ENCODE data around the gene ABHD3.
"Not testable (repeated sequence)": the region's sequence is repeated elsewhere in the genome, so short reads cannot be mapped to it uniquely, and the experiment has no call there.

ABHD3 gene

DNA sequence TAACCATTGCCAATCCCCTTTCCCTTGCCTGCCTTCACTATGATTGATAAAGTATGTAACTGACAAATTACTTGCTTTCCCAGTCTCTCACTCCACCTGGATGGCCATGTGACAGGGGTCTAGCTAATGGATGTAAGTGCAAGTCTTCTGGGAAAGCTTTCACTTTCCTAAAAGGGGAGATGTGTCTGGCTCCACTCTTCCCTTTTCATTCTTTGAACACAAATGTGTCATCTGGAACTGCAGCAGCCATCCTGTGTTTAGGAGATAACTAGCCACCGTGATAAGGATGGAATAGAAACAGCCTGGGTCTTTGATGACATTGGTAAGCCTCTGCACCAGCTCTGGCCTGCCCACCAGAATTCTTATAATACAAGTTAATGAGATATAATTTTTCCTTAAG lies 54.3 kb downstream of the ABHD3 start:
- no peak for DNase-seq (ENCODE audit: low spot score)

DNA sequence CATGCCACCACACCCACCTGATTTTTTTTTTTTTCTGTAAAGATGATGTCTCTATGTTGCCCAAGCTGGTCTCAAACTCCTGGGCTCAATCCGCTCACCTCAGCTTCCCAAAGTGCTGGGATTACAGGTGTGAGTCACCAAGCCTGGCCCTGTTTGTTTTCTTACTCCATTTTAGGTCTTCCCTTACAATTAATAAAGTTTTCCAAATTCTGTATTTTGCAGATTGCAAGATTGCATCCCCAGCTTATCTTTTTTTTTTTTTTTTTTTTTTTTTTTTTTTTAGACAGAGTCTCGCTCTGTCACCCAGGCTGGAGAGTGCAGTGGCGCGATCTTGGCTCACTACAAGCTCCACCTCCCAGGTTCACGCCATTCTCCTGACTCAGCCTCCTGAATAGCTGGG lies 64.2 kb downstream of the ABHD3 start:
- DNase-seq (ENCODE audit: low spot score): not testable (repeated sequence)

DNA sequence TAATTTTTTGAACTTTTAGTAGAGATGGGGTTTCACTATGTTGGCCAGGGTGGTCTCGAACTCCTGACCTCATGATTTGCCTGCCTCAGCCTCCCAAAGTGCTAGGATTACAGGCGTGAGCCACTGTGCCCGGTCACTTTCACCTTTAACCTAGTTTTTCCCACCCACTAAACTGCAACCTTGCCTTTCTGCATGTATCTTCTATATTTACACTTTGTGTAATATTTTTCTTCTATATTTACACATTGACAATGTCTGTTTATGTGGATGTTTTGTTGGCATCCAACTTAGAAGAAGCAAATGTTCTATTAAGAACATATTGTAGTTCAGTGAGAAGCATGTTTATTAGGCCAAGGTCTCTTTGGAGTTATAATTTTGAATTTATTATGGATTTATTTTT lies 65.8 kb downstream of the ABHD3 start:
- DNase-seq (ENCODE audit: low spot score): no peak

DNA sequence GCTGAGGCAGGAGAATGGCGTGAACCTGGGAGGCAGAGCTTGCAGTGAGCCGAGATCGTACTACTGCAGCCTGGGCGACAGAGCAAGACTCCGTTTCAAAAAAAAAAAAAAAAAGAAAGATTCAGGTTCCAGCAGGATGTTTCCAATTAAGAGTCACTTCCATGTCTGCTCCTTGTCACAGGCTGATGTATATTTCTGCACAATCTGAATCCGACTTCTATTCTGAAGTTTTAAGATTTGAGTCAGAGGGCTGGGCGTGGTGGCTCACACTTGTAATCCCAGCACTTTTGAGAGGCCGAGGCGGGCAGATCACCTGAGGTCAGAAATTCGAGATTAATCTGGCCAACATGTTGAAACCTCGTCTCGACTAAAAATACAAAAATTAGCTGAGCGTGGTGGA lies 67.8 kb downstream of the ABHD3 start:
- DNase-seq (ENCODE audit: low spot score): no peak

DNA sequence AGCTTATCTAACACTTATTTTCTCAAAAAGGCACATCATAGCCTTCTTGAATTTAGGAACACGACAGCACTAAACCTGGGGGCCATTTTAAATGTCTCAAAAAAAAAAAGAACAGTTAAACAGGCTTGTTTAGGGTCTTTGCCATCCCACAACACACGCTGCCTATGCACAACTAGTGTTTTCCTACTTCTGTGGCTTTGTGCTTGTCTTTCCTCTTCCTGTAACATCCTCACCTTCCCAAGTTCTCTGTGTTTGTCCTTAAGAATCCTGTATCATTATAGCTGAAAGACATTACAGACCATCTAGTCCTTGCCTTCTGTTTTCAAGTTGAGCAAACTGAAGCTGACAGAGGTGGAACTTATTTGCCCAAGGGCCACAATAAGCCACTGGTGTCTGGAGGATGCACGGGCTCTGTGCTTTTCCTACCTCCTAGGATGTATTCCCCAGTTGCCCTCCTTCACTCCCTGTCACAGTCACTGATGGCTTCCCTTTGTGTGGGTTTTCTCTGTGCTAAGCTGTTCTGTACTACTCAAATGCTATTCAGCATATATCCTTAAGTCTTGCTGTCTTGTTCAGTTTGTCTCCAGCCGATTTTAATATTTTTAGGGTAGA lies 69.9 kb downstream of the ABHD3 start:
- DNase-seq (ENCODE audit: low spot score): no peak

DNA sequence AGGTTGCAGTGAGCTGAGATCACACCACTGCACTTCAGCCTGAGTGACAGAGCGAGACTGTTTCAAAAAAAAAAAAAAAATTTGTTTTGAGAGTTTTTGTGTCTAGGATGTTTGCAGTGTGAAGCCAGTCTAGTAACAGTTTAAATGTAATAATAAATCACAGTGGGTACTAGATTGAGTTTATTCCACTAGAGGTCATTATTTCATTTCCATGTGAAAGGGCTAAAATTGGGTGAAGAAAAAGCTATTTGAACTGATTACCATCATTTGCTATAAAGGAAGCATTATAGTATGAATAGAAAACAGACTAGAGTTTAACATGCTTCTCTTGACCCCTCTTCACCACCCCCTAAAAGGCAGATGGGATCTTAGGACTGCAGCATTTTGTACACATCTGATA lies 72.2 kb downstream of the ABHD3 start:
- DNase-seq (ENCODE audit: low spot score): peak; percentile 3

DNA sequence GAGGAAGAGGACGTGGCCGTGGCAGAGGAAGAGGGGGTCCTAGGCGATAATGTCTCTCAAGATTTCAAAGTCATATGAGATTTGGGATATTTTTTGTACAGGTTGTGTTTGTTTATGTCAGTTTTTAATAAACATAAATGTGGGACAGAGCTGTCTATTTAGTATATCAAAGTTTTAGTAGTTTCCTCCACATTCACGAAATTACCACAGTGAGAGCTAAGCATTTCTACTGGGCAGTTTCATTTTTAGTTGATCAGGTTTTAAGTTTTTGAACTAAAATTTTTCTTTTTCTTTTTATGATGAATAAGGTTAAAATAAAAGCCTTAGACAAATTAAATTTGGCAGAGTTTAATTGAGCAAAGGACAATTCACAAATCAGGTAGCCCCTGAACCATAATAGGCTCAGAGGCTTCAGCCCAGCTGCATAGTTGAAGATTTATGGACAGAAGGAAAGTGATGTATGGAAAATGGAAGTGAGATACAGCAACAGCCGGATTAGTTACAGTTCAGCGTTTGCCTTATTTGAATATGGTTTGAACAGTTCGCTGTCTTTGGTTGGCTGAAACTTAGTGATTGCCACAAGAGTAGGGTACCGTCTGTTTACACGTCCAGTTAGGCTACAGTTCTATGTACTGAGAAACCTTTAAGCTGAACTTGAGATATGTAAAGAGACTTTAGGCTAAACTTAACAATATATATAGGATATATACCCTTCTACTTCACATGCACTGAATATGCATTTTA lies 75.3 kb downstream of the ABHD3 start:
- no peak for DNase-seq (ENCODE audit: low spot score)

DNA sequence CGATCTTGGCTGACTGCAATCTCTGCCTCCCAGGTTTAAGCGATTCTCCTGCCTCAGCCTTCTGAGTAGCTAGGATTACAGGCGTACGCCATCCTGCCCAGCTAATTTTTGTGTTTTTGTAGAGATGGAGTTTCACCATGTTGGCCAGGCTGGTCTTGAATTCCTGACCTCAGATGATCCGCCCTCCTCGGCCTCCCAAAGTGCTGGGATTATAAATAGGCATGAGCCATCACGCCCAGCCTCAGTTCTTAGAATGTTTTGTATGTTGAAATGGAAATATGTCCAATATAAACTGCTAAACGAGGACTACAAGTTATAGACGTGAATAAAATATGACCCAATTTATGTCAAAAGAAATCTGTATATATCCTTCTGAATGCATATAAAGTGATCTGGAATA lies 82.9 kb downstream of the ABHD3 start:
- not testable (repeated sequence) for DNase-seq (ENCODE audit: low spot score)

DNA sequence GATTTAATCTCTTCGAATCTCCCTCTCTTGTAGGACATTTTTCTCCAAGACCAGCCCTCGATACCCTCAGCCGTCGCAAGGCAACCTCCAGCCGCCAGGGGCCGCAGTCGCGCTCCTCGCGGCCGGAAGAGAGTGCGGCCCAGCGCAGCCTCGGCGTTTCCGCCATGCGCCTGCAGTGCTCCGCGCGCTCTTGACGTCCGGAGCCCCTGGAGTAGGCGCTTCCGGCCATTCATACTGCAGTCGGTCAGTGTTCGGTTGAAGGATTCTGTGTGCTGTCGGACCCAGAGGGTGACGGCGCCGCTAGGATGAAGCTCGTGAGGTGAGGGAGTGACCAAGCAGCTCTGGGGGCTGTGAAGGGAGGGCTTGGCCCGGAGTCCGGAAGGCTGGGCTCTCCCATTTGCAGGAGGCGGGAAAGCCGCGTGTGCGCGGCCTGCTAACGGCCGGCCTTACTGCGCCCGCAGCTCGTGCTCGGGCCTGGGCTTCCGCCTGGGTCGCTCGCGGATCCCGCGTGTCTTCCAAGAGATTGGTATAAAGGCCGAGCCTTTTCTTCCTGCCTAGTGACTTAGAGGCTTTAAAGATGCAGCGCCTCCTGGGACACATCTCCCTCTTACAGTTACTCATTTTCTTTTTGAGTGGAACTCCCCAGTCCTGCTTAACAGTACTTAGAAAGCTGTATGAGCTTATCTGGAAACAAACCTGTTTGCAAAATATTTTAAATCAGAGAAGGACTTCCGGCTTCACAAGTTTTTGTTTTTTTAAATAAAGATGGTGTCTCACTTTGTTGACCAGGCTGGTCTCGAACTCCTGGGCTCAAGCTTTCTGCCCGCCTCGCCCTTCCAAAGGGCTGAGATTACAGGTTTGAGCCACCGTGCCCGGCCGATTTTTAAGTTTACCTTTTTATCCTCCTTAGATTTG lies 92.2 kb downstream of the ABHD3 start, which contains the start of gene SNRPD1:
Gene SNRPD1, plus strand, starts transcription at position 190 of the 915 bp plus-strand sequence. Its CDS starts 116 bp downstream, at position 306.
- peak; percentile 85 for DNase-seq (ENCODE audit: low spot score)

DNA sequence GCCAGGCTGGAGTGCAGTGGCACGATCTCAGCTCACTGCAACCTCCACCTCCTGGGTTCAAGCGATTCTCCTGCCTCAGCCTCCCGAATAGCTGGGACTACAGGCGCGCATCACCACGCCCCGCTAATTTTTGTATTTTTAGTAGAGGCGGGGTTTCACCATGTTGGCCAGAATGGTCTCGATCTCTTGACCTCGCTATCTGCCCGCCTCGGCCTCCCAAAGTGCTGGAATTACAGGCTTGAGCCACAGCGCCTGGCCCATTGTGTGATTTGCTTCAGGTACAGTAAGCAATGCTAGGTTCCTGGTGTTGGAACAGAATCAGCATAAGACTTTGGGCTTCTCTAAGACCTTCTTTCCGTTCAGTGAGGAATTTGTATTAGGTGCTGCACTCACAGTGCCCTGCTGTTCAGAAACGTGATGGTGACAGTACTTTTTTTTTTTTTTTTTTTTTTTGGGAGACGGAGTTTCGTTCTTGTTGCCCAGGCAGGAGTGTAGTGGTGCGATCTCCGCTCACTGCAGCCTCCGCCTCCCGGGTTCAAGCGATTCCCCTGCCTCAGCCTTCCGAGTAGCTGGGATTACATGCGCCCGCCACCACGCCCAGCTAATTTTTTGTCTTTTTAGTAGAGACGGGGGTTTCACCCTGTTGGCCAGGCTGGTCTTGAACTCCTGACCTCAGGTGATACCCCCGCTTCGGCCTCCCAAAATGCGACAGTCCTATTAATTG lies 93.0 kb downstream of the ABHD3 start:
- DNase-seq (ENCODE audit: low spot score): not testable (repeated sequence)

DNA sequence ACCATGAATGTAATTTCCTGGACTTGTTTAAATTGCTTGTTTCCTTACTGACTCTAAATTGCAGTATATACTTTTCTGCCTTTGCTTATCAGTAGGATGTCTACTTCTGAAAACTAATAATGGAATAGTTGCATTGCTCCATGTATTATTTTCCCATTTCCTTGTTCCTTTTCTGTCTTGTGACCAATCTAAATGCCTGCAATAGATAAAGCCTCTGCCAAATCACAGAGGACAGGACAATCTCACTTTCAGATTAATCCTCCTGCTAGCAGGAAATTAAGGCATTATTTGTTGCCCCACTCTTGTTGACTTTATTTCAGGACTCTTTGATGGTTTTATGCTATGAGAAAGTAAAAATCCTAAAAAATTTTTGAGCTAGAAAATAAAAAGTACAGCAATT lies 99.4 kb downstream of the ABHD3 start:
- no peak for DNase-seq (ENCODE audit: low spot score)

DNA sequence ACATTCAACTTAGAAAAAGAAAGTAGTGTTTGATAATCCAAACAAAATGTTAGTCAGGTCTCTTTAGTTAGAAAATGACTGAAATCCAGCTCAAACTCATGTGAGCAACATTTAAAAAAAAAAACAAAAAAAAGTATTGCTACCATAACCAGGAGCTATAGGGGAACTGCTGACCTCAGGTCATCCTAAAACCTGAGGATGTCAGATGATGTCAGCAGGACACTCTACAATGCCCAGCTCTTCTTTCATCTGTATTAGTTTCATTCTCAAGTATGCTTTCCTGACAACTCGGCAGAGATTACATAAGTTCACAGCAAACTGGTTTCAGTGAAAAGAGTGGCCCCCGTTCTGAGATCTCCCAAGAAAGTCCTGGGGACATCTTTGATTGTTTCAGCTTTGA lies 99.9 kb downstream of the ABHD3 start:
- no peak for DNase-seq (ENCODE audit: low spot score)

DNA sequence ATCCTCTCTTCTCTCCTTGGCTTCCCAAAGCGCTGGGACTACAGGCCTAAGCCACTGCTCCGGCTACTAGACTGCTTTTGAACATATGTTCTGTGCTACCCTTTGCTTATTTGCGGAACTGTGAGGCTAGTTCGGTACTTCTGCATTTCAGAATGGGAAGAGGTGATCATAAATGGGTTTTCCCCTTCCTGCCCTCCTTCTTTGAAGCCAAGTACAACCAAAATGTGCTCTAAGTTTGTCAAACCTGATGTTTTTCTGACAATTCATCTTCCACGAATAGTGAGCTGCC lies 102.3 kb downstream of the ABHD3 start:
- DNase-seq (ENCODE audit: low spot score): peak; percentile 38

Measured in globus pallidus (tissue), 1 donor.